GM20000 (cell line): ENCODE data around the gene XRRA1.

Source experiments
- DNase-seq: peaks from one replicate; pipeline ENCODE4 v3.0.0; 2012; ENCODE audit warnings: low spot score
- CTCF ChIP-seq: IDR thresholded peaks from 2 replicates; pipeline ENCODE4 v1.5.1; 2012; ENCODE audit warnings: mild to moderate bottlenecking, control low read depth; ENCODE audit errors: extremely low read depth, missing control alignments

XRRA1 gene

GRCh38 chr11:74925281-74925680 is 23.6 kb downstream of the XRRA1 start:
- no peak for DNase-seq
- TF ChIP-seq CTCF = no peak

- no peak for DNase-seq
- TF ChIP-seq CTCF = no peak
Observed at GRCh38 chr11:74923125-74923524, 25.8 kb downstream of the XRRA1 start.

GRCh38 chr11:74909812-74910211 is 39.1 kb downstream of the XRRA1 start:
- no peak for DNase-seq
- no peak for TF ChIP-seq CTCF

- peak; percentile 41 for DNase-seq
- TF ChIP-seq CTCF = no peak
Observed at GRCh38 chr11:74909385-74909784, 39.5 kb downstream of the XRRA1 start.

GRCh38 chr11:74905326-74905725 is 43.6 kb downstream of the XRRA1 start:
- DNase-seq = no peak
- no peak for TF ChIP-seq CTCF

- no peak for DNase-seq
- no peak for TF ChIP-seq CTCF
Observed at GRCh38 chr11:74902342-74902741, 46.5 kb downstream of the XRRA1 start.

GRCh38 chr11:74896311-74896710 is 52.6 kb downstream of the XRRA1 start:
- DNase-seq = no peak
- TF ChIP-seq CTCF = no peak
